Nasal cavity respiratory epithelium epithelial cell of viscerocranial mucosa (primary cell): ENCODE measurements around the gene MPPE1. TPM values are rescaled to one million over a fixed set of nuclear protein-coding genes. Genes with fewer than 3 reads are reported as not detected.

Source experiments
- total RNA-seq: library from RNA; depleted of rRNA; stranded (reverse); fragments of >200 nt; gene quantifications from 2 replicates; pipeline ENCODE4 v1.2.3, GENCODE V29; 2014

MPPE1 gene, protein sequence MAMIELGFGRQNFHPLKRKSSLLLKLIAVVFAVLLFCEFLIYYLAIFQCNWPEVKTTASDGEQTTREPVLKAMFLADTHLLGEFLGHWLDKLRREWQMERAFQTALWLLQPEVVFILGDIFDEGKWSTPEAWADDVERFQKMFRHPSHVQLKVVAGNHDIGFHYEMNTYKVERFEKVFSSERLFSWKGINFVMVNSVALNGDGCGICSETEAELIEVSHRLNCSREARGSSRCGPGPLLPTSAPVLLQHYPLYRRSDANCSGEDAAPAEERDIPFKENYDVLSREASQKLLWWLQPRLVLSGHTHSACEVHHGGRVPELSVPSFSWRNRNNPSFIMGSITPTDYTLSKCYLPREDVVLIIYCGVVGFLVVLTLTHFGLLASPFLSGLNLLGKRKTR
- 28.7 and 40.1 TPM in 2 replicates for total RNA-seq

DNA sequence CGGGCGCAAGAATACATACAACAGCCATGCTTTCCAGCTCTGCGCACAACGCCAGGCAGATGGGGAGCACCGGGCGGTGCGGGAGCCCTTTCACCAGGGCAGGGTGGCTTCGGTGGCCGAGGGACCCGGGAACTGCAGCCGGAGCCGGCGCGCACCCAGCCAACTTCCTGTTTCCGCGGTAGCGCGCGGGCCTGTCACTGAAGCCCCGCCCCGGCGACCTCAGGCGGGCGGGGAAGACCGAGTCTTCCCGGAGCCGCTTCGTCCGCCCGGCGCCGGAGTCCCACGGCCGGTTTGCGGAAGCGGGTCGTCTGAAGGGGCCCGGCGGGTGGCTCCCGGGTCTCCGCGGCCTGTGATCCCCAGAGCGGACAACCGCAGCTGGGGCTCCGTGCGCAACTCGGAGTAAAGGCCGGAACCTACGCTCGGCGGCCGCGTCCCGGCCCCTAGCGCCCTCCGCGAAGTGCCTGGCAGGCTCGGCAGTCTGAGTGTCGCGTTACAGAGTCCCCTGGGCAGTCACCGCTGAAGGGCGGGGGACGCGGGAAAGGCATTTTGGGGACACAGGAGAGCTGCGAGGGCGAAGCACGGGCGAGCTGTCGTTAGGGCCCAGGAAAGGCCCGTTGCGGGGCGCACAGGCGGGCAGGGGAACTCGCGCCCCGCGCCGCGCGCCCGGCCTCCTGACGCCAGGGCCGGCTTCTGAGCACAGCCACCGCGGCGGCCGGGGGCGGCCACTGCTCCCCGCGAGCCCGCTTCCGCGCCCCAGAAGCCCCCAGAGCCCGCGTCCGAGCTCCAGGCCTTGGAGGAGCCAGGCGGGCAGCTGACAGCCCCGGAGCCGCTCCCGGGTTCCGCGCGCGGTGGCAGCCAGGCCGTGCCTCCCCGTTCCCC, at the start of gene MPPE1:
Gene MPPE1, minus strand, starts transcription at position 136 of the 879 bp plus-strand sequence. CDS start 11,053 bp downstream, outside the sequence.

DNA sequence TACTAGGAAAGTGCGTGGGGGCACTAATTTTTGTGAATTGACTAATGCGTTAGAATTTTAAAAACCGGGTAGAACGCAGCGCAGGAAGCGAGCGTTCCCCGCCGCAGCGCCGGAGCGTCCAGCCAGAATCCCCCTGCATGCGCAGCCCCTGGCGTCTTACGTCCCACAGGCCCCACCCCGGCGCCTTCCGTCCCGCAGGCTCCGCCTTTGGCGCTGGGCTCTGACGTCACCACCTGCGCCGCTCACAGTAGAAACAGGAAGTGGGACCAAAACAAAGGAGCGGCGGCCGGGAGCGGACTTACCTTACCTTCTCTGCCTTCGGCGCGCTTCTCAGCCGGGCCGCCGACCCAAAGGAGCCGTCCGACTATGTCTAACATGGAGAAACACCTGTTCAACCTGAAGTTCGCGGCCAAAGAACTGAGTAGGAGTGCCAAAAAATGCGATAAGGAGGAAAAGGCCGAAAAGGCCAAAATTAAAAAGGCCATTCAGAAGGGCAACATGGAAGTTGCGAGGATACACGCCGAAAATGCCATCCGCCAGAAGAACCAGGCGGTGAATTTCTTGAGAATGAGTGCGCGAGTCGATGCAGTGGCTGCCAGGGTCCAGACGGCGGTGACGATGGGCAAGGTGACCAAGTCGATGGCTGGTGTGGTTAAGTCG, 56.8 kb downstream of the MPPE1 start, which contains the start of gene CHMP1B:
Gene CHMP1B, plus strand, starts transcription at position 268 of the 660 bp plus-strand sequence. Its CDS starts 99 bp downstream, at position 367.

Other genes with a start within 250 kb of the MPPE1 start
- gene GNAL, start 219.1 kb downstream of the MPPE1 start, total RNA-seq: 9.6 and 17.1 TPM in 2 replicates
- gene CHMP1B, start 56.9 kb downstream of the MPPE1 start, total RNA-seq: 150 and 161 TPM in 2 replicates
- gene IMPA2, start 73.2 kb upstream of the MPPE1 start, total RNA-seq: 47.1 and 91.6 TPM in 2 replicates
- under 0.01 TPM in 1 of 2 replicates, not detected in the other for gene ANKRD62, start 185.5 kb upstream of the MPPE1 start, total RNA-seq